Measurements from ENCODE around the gene LXN.
"Not testable (repeated sequence)": the region's sequence is repeated elsewhere in the genome, so short reads cannot be mapped to it uniquely, and the experiment has no call there.

Gene LXN, protein sequence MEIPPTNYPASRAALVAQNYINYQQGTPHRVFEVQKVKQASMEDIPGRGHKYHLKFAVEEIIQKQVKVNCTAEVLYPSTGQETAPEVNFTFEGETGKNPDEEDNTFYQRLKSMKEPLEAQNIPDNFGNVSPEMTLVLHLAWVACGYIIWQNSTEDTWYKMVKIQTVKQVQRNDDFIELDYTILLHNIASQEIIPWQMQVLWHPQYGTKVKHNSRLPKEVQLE
- total RNA-seq: 7.5 to 25.6 (median 13.9) reads per million in 17 experiments

DNA sequence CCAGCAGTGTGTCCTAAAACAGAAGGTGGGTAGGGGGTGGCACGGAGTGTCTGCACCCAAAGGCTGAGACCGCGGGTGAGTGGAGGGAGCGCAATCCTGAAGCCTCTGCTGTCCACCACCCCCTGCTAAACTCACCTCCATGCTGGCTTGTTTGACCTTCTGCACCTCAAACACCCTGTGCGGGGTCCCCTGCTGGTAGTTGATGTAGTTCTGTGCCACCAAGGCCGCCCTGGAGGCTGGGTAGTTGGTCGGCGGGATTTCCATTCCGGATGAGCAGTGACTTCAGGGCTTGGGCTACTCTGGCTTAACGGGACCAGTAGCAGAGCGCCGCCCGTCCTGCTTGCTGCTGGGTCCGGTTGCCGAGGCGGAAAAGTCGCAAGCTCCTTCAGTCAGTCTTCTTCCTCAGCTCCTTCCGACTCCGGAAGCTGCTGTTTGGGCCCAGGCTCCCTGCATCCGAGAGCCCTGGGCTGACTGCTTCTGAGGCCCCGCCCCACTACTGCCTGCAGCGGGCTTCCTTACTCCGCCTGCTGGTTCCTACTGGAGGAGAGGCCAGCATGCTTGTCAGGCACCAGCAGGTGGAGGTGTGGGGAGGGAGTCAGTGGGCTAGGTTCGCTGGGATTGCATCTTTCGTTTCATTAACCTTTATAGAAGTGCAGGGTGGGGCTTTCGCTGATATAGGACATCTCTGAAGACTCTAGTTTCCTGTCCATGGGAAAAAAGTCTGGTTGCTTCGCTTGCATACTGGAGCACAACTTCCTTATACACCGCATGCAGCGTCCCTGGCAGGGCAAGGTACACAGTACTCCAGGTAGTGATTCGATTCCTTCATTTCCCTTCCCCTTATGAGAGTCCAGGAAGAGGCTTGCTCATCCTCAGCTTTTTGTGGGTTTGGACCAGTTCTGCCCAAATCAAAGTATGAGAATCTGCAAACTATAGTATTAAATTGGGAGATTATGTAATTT is at the start of gene LXN:
Gene LXN, minus strand, starts transcription at position 434 of the 962 bp plus-strand sequence. Its CDS starts 170 bp downstream, at position 264.
- peak; percentile 75 to 92 (median 89) for DNase-seq

DNA sequence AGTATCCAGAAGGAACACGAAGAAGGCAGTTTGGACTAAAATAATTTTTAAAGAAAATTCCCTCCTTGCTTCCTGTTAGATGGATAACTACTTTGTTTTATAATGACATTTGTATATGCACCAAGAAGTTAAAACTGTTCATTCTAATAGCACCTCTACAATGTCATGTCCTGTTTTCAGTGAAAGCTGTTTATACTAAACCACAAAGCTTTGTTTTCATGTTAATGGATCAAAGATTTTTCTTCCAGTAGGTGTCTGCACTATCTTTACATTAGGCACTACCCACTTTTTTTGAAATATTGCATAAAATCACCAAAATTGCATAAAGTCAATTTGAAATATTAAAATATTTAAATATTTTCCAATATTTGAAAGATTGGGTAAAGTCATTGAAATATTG is 49.7 kb upstream of the LXN start:
- no peak for DNase-seq

DNA sequence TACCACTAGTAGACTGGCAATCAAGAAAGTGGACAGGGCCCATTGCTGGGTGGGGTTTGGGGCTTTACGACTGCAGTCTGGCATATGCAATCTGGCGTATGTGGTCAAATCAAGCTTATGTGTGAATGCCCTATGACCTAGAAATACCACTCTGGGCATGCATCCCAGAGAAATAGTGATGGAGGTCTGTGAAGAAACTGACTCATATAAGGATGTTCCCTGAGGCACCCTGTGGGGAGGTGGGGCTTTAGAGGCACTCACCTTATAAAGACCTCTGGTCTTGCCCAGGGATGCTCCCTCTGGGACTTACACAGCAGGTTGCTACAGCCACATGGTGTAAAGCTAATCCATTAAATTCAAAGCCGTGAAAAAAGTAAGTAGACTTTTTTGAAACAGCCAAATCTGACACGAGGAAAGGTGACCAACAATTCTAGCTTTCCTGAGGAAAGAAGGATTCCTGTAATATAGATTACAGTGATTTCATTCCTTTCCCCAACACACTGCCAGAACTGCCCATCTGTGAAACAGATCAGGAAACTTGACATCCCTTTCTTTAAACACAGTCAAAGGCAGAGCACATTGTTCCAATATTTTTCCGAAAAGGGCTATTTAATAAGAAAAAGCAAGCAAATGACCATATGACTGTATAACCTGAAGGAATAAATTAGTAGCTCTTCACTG is 46.2 kb upstream of the LXN start:
- no peak for DNase-seq

DNA sequence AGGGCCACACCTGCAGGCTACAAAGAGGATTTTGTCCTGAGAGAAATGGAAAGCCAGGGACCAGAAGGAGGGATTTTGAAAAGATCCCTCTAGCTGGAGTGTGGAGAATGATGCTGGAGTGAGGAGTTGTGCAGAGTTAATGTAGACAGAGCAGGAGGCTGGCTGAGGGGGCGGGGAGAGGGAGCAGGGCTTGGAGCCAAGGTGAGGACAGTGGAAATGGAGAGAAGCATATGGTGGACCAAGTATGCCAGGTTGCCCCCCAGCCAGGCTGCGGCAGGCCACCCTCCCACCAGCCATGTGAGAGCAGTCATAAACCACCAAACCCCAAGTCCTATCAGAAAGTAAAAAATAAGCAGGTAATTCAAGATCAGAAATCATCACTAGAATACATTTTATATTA is 45.1 kb upstream of the LXN start:
- DNase-seq: no peak

DNA sequence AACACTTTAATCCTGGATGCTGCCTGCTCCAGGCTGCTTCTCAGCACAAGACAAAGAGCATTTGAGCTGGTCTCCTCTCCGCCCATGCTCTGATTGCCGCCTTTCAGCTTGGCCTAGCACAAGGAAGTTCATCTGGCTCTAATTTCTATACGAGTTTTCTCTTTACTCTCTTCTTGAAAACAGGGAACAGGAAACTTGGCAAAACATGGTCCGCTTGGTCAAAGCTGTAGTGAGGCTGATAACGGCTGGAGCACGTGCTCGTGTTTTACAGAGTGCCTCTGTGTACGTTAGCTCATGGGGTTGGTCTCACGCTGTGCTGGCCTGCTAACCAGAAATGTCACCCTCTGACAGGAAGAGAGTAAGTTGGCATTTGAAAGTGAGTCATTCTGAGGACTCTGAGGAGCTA is 40.6 kb upstream of the LXN start:
- DNase-seq: peak; percentile 77 to 93 (median 90)

DNA sequence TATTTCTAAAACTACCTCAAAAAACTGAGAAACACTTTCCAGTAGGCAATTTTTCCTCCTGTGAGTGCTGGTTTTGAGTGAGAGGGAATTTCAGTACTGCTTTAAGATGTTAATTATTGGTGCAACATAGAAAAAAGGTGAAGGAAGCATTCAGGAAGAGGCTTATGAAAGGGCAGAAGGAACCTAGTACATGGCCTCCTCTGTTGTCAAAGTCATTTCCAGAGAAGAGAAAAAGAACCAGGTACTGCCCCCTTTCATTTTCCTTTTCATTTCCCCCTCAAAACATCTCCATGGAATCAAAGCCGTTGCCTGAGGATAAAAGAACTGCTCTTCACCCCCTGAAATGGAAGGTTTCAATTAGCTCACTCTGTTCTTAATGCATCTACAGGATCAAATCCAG is 40.0 kb upstream of the LXN start:
- peak in 1 of 4 experiments; percentile 16 for DNase-seq

DNA sequence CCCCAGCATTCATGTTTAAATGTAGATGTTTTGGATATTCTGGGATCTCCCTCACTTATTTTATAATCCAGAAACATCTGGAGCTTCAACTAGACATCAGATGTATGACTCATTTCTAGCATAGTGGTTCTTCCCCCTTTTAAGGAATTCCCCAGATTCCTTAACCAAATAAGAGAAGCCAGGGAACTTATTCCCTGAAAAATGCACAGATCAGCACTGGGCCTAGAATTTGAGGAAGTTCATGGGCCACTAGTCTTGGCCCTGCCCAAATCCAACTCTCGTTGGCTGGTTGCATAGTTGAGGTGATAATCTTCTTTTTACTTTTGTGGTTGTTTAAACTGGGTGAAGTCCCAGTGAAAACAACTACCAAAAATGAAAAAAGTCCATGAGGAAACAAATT is 39.4 kb upstream of the LXN start:
- DNase-seq: peak; percentile 68 to 92 (median 84)

DNA sequence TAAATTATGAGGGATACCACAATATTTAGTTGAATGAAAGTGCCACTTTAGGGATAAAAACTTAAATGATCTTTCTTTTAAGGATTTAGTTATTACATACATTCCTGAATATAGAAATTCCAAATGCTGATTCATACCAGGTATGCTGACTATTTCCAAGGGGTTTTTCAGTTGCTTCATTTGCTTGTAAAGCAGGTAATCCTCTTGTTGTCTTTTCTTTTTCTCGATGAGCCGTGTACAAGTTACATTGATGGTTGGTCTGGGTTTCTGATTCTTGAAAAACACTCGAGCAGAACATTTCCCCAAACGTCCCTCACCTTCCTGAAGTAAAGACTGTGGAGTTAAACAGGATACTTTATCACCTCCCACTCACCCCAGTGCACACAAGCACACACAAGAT is 38.2 kb upstream of the LXN start:
- no peak for DNase-seq

DNA sequence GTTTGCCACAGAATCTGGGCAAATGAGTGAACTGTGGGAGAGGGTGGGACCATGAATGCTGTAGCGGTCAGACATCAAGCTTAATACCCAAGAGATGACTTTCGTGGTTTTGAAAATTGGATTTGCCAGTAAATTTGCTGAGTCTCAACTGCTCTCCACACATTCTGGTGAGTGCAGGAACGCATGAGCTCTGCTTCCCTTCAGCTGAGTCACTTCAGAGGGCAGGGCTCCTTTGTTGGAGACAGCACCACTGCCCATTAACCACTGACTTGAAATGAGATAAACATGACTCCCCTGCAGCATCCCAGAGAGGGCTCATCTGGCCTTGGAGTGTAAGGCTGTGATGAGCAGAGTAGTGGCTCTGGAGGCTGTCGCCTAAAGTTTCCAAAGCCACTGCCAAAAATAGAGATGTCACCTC is 37.2 kb upstream of the LXN start:
- peak; percentile 47 to 68 (median 62) for DNase-seq

DNA sequence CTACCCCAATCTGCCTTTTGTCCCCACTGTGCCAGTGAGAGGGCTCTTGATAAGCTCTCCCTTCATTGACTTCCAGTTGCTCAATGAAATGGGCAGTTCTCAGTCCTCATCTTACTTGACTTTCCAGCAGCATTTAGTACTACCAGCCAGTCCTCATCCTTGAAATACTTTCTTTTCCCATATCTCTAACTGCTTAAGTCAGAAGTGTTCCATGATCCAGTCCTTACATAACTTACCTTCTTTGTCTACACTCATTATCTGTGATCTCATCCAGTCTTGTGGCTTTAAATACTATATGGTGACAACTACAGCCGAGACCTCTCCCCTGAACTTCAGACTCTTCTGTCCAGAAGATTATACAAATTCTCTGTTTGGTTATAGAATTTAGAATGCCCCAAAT is 31.1 kb upstream of the LXN start:
- no peak for DNase-seq

DNA sequence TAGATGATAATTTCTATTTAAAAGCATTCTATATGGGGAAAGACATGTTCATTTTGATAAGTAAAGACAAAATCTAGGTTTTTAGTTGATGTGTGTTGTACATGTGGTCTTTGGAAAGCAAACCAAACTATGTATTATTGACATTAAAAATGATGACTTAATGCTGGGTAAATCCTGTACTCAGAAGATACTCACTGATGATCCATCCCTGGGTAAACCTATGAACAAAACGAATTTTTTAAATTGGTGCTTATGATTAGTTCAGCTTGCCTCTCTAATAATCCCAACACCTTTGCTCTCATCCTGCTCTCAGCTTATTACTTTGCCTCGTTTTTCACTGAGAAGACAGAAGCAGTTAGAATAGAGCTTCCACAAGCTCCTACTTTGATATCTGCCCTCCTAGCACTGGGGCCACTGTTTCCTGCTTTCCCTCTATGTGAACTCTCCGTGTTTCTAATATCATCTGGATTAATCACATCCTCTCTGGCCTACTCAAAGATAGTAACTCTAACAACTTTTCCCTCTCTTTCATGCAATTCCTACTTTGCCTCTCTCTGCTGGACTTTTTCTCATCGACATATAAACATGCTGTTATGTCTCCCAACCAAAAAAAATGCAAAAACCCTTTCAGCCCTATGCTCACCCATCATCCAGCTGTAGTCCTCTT is 30.5 kb upstream of the LXN start:
- DNase-seq: no peak

DNA sequence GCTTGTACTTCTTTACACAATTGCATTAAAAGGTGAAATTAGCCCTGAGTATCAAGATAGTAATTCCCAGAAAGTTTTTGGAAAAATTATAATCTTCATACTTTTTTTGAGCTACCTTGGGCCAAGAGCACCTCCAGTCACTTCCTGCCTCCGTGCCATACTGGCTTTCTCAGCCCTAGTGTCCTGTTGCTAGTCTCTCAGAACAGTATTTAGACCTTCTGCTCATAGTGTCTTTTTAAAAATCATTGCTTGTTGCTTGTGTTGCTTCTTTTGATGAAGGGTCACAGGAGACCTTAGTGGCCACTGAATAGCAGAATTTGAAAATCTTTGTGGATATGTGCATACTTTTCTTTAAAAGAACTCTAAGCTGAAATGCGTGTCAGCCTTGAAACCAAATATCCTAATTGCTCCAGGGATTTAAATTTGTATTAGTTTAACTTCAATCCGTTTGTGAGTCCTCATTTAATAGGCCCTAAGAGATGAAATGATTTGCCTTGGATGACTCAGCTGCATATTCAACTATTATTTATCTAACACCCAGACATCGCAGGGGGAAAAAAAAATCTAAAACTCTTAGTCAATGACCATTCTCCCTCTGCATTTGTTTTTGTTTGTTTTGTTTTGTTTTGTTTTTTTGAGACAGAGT is 29.1 kb upstream of the LXN start:
- no peak for DNase-seq

DNA sequence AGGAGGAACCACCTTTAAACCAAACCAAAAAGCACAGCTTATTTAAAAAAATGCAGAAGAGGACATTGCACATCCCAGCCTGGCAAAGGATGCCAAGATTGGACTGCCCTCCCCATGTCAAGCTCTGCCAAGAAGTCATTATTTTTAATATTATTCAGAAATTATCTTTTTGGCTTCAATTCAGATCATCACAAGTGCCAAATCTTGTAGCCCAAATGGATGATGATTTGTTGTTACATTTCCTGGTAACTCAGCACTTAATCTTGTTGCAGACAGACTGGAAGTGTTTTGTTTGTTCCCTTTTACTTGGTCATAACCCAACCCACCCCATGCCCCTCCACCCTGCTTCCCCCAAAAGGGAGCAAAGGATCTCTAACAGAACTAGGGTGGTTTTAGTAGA is 28.1 kb upstream of the LXN start:
- DNase-seq: peak in 3 of 4 experiments; percentile 17 to 24 (median 20)

DNA sequence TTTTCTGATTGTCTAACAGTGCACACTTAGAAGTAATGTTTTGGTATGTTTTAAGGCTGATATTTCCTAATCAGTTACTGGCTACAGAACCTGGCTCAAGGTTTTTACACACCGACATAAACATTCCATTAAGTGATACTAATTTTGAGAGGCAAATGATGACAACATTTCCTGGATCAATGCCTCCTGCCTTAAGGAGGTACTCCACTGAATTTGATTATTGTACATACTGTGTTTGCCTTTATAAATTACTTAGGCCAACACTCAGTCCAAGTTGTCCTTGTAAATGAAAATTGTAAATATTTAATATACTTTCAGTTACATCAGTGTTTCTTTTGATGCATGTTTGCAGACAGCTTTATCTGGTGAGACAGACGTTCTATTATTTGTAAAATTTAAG is 24.2 kb upstream of the LXN start:
- no peak for DNase-seq

DNA sequence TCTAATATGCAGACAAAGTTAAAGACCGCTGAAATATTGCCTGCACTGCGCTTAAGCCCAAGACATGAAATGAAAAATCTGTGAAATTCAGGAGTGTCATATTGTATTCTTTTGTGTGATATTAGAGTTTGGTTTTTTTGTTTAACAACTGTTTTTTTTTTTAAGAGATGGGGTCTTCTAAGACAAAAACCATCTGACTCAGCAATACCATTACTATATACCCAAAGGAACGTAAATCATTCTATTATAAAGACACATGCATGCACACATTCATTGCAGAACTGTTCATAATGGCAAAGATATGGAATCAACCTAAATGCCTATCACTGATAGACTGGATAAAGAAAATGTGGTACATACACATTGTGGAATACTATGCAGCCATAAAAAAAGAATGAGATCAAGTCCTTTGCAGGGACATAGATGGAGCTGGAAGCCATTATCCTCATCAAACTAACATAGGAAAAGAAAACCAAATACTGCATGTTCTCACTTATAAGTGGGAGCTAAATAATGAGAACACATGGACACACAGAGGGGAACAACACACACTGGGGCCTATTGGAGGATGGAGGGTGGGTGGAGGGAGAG is 21.5 kb upstream of the LXN start:
- not testable (repeated sequence) for DNase-seq

DNA sequence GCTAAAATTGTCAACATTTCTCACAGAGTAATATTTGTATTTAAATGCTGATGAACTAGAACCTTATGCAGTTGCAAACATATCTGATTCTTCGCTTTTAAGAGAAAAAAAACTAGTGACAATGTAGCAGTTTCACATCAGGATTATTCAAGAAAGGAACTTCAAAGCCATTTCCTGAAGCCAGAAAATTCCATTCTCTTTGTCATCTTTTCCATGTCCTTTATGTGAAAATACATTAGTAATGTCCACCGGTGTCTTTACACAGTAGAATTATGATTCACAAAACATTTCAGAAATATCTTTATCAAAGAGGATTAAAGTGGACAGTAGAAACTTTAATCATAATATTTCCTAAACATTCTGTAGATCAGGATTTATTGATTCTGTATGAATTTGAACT is 12.7 kb upstream of the LXN start:
- no peak for DNase-seq

DNA sequence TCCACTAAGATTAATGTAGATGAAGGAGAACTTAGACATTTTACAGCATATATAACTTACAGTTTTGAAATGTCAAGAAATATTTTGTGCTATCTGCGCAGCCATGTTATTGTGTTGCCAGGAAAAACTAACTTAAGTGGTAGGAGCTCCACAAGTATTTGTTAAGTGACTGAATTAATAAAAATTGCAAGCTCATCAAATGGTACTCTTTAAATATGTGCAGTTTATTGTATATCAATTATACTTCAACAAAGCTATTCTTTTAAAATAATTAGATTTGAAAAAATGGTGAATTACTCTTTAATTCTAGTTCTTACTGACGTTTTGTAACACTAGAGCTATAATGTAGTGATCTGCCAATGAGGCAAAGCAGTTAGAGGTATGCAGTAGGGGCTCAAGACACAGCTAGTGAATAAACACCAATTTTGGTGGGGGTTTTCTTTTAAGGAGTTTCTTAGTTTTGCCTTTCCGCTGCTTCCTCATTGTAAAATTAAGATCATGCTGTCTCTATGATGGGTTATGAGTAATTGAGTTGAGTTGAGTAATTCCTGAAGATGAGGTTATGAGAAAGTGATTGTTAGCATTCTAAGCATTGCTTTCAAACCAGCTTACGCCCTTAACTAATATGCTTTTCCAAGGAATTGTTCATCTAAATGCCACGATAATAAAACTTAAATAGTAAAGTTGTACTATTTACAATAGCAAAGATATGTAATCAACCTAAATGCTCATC is 10.9 kb upstream of the LXN start:
- peak in 2 of 4 experiments; percentile 36 to 41 for DNase-seq

DNA sequence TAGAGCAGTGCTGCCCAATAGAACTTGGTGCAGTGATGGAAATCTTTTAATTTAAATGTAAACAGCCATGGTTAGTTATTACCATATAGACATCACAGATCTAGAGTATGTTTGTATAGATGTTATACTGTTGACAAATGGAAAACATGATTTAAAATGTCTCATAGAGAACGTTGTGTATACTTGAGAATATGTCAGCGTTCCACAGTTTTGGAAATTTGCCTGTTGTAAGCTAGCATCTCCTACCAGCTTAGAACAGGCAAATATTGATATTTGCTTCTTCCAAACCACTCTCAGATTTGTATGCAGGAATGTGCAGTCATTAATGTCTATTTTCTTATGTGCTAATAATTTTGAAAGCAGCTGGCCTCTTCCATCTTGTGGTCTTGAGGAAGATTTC is 8.4 kb upstream of the LXN start:
- DNase-seq: no peak

DNA sequence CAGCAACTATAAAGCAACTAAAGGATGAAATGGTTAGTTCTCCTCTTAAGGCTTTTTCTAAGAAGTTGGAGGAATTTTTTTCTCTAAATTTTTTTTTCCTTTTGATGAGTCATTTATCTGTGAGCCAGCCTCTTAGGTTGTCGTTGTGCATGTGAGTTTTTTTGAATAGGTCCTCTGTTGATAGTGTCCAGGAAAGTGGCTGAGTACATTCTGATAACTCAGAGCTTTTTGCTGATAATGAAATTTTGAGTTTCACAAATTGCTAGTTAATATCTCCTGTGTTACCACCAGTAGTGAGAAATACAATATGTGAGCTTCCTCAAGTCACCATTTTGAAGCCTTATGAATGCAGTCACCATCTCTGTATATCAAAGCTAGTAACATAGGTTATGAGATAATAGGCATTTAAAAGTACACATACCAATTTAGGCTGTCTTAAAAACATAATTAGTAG is 7.1 kb upstream of the LXN start:
- peak in 1 of 4 experiments; percentile 7 for DNase-seq

DNA sequence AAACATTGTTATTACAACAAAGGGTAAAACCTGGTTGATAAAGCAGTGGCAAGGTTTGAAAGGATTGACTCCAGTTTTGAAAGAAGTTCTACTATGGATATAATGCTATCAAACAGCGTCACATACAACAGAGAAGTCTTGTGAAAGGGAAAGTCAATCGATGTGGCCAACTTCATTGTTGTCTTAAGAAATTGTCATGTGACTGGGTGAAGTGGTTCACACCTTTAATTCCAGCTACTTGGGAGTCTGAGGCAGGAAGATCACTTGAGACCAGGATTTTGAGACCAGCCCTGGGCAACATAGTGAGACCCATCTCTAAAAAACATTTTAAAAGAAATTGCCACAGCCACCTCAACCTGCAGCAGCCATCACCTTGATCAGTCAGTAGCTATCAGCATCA is 6.2 kb upstream of the LXN start:
- no peak for DNase-seq

DNA sequence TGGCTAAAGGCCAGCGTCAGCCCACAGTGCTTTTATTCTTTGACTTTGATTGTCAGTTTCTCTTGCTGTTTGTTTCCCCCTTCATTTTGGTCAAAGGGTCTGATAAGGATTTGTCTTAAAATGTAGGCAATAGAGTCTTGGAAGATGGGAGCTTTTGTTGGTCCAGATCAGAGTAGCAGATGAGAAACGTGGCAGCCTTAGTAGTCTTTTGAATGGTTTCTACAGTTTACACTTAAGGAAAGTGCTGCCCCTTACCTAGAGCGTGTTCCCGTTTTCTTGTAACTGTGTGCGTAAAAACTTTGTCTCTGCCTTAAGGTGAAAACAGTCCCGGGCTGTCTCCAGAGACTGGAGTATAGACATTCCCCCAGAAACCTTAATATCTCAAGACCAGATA is 630 bp downstream of the LXN start:
- peak; percentile 4 to 30 (median 14) for DNase-seq
